Esophagus squamous epithelium (tissue), 5 donors: ENCODE results near the gene LGALS12. TPM values are rescaled to one million over a fixed set of nuclear protein-coding genes. Genes with fewer than 3 reads are reported as not detected.
"Not testable (repeated sequence)": the region's sequence is repeated elsewhere in the genome, so short reads cannot be mapped to it uniquely, and the experiment has no call there.

Experiments
- DNase-seq: peaks from one replicate; lab custom pipeline; 2025; lab: John Stamatoyannopoulos, UW
- H3K27ac ChIP-seq, 4 donors: fragments of 200-600 bp; sonication (generic); one replicate each; pipeline ENCODE4 v1.5.1; 2016 to 2019; ENCODE audit warnings: mild to moderate bottlenecking in 1 of 4
- H3K27me3 ChIP-seq, 4 donors: fragments of 200-600 bp; sonication (generic); 1 replicate in 3 of 4; 2 replicates in 1 of 4; pipeline versions ENCODE4 v1.5.1 to v1.6.0; 2017 to 2021; ENCODE audit warnings: antibody characterized with exemption in 1 of 4
- H3K36me3 ChIP-seq, 3 donors: fragments of 200-600 bp; sonication (generic); one replicate each; pipeline ENCODE4 v1.5.1; 2016 to 2019
- H3K4me1 ChIP-seq, 3 donors: fragments of 200-600 bp; sonication (generic); one replicate each; pipeline ENCODE4 v1.5.1; 2017 to 2019
- H3K4me3 ChIP-seq, 4 donors: fragments of 200-600 bp; sonication (generic); 1 replicate in 3 of 4; 2 replicates in 1 of 4; pipeline ENCODE4 v1.5.1; 2016 to 2019; ENCODE audit warnings: mild to moderate bottlenecking in 2 of 4, moderate library complexity in 1 of 4
- H3K9me3 ChIP-seq, 3 donors: fragments of 200-600 bp; sonication (generic); one replicate each; pipeline ENCODE4 v1.5.1; 2016 to 2019
- CTCF ChIP-seq, 6 experiments: fragments of 450-650 bp in 4 of 6; fragments of 200-600 bp in 2 of 6; sonication (generic) in 2 of 6; IDR thresholded peaks; one replicate each; pipeline ENCODE4 v1.5.1; 2016 to 2019; ENCODE audit warnings: antibody characterized with exemption in 6 of 6, mild to moderate bottlenecking in 4 of 6, moderate library complexity in 4 of 6
- POLR2A ChIP-seq, 4 donors: fragments of 450-650 bp; IDR thresholded peaks; one replicate each; pipeline ENCODE4 v1.6.1; 2017; ENCODE audit warnings: antibody characterized with exemption in 4 of 4, mild to moderate bottlenecking in 4 of 4, moderate library complexity in 3 of 4
- WGBS, 2 donors: methylation state at CpG; one replicate each; pipeline ENCODE4 v1.1.5; 2018; 5-methylcytosine and 5-hydroxymethylcytosine counted together
- intact Hi-C: fragments of 100-400 bp; cut with DNase I; formaldehyde crosslinking; loops from one replicate; pipeline ENCODE4 v1.15.0; 2022
- total RNA-seq, 4 donors: library from RNA; depleted of rRNA; stranded (reverse); fragments of >200 nt; gene quantifications; one replicate each; pipeline ENCODE4 v1.1.0, GENCODE V29; 2016
- donor health status: DM: yes; HTN: yes; CAD: no.

Gene LGALS12
- total RNA-seq, 4 donors from 2014 or later, result not detected

- H3K9me3 ChIP-seq, result no peaks in the 10 kb centered on the region
- no peak for DNase-seq
- H3K27ac ChIP-seq, result peak within 1 kb of the TSS; percentile 78 to 91 (median 84)
- peak within 1 kb of the TSS; percentile 25 to 65 (median 48) for H3K4me3 ChIP-seq
- H3K36me3 ChIP-seq, result peaks cover 0 to 9% (median 0%) of the 10 kb centered on the region in 3 donors
- WGBS, 2 donors, result 19% methylated on average over 8 to 10 of the region's 10 CpGs
- H3K4me1 ChIP-seq, result peaks cover 20 to 56% (median 22%) of the 10 kb centered on the region in 3 donors
- intact Hi-C loops, result no loop called here
- TF ChIP-seq POLR2A (IDR thresholded peaks at IDR 0.05) (no peak), CTCF (IDR thresholded peaks at IDR 0.05) (no peak)
- no peaks in the 10 kb centered on the region for H3K27me3 ChIP-seq
Observed at GRCh38 chr11:63536669-63537292, 30.9 kb downstream of the LGALS12 start, which contains the start of gene PLAAT4. Gene PLAAT4 (plus strand): TSS chr11:63536808. CDS start chr11:63536869, 61 bp downstream.

GRCh38 chr11:63537293-63538101, 31.6 kb downstream of the LGALS12 start:
- intact Hi-C loops, result no loop called here
- no peak for DNase-seq
- Histone ChIP-seq H3K27ac (peak overlapping the region; percentile 78 to 91 (median 84)), H3K4me1 (peaks cover 19 to 51% (median 20%) of the 10 kb centered on the region in 3 donors), H3K27me3 (no peaks in the 10 kb centered on the region), H3K36me3 (peaks cover 0 to 9% (median 0%) of the 10 kb centered on the region in 3 donors), H3K4me3 (peak overlapping the region; percentile 25 to 65 (median 48)), H3K9me3 (no peaks in the 10 kb centered on the region)
- no peak for TF ChIP-seq CTCF (IDR thresholded peaks at IDR 0.05)
- TF ChIP-seq POLR2A (IDR thresholded peaks at IDR 0.05), result no peak
- 12 to 20% methylated on average over 2 to 4 of the region's 8 CpGs for WGBS, 2 donors

- H3K4me3 ChIP-seq, intact Hi-C loops, H3K9me3 ChIP-seq, H3K27me3 ChIP-seq, DNase-seq, H3K27ac ChIP-seq: not testable (repeated sequence)
- H3K4me1 ChIP-seq, result peaks cover 9 to 18% (median 12%) of the 10 kb centered on the region in 3 donors
- H3K36me3 ChIP-seq, result peaks cover 0 to 45% (median 4%) of the 10 kb centered on the region in 3 donors
- WGBS, 2 donors, result 73 to 81% methylated on average over 2 of the region's 2 CpGs
Observed at GRCh38 chr11:63542506-63542905, 36.6 kb downstream of the LGALS12 start.

- H3K9me3 ChIP-seq, result no peaks in the 10 kb centered on the region
- intact Hi-C loops, result no loop called here
- peaks cover 0 to 46% (median 4%) of the 10 kb centered on the region in 3 donors for H3K36me3 ChIP-seq
- TF ChIP-seq CTCF (IDR thresholded peaks at IDR 0.05), result no peak
- no peak overlapping the region for H3K27ac ChIP-seq
- WGBS, 2 donors, result 82 to 93% methylated on average over 2 of the region's 2 CpGs
- H3K27me3 ChIP-seq, result no peaks in the 10 kb centered on the region
- no peak for DNase-seq
- H3K4me1 ChIP-seq, result peaks cover 0 to 6% (median under 1%) of the 10 kb centered on the region in 3 donors
- no peak overlapping the region for H3K4me3 ChIP-seq
Observed at GRCh38 chr11:63543711-63544110, 37.8 kb downstream of the LGALS12 start.

- Histone ChIP-seq H3K4me1 (no peaks in the 10 kb centered on the region), H3K36me3 (peaks cover 0 to 37% (median 4%) of the 10 kb centered on the region in 3 donors), H3K27ac (no peak overlapping the region), H3K4me3 (no peak overlapping the region), H3K27me3 (no peaks in the 10 kb centered on the region), H3K9me3 (no peaks in the 10 kb centered on the region)
- no CpG with 5 or more reads among the region's 1 CpG for WGBS, 2 donors
- TF ChIP-seq POLR2A (IDR thresholded peaks at IDR 0.05) (no peak), CTCF (IDR thresholded peaks at IDR 0.05) (no peak)
- DNase-seq, result no peak
- intact Hi-C loops, result no loop called here
Observed at GRCh38 chr11:63547061-63547460, 41.2 kb downstream of the LGALS12 start.
